SK-N-SH treated with all-trans-retinoic acid at 6 μM for 48 hours (cell line): ENCODE results near the gene NEUROD6.

Source experiments
- ATAC-seq: fragments of 200-7000 bp; cut with Tn5 transposase; 3 replicates; pipeline ENCODE4 v1.9.1; 2020; ENCODE audit warnings: mild to moderate bottlenecking, moderate library complexity
- ARNTL ChIP-seq: fragments of 450-650 bp; formaldehyde crosslinking; IDR thresholded peaks from 2 replicates; pipeline ENCODE4 v1.5.0; 2020; ENCODE audit warnings: low read depth, mild to moderate bottlenecking, moderate library complexity, borderline replicate concordance
- BACH2 ChIP-seq: fragments of 250-450 bp; sonication (Bioruptor Pico); IDR thresholded peaks from 2 replicates; pipeline ENCODE4 v1.9.0; 2021; ENCODE audit warnings: mild to moderate bottlenecking, borderline replicate concordance
- CREB5 ChIP-seq: fragments of 250-450 bp; sonication (Bioruptor Pico); IDR thresholded peaks from 2 replicates; pipeline ENCODE4 v1.5.1; 2020; ENCODE audit warnings: low read depth, mild to moderate bottlenecking, moderate library complexity
- CSDC2 ChIP-seq: fragments of 250-450 bp; sonication (Bioruptor Pico); IDR thresholded peaks from 2 replicates; pipeline ENCODE4 v1.5.0; 2020; ENCODE audit warnings: mild to moderate bottlenecking, moderate library complexity
- CSRNP3 ChIP-seq: fragments of 250-450 bp; sonication (Bioruptor Pico); IDR thresholded peaks from 2 replicates; pipeline ENCODE4 v1.5.1; 2021; ENCODE audit warnings: mild to moderate bottlenecking, moderate library complexity
- ESRRG ChIP-seq: fragments of 250-450 bp; sonication (Bioruptor Pico); IDR thresholded peaks from 2 replicates; pipeline ENCODE4 v1.6.1; 2021; ENCODE audit warnings: mild to moderate bottlenecking
- GLIS3 ChIP-seq: fragments of 250-450 bp; sonication (Bioruptor Pico); IDR thresholded peaks from 2 replicates; pipeline ENCODE4 v1.5.0; 2020; ENCODE audit warnings: mild to moderate bottlenecking, moderate library complexity
- ISL1 ChIP-seq: fragments of 250-450 bp; sonication (Bioruptor Pico); IDR thresholded peaks from 2 replicates; pipeline ENCODE4 v2.1.2; 2022; ENCODE audit warnings: mild to moderate bottlenecking, moderate library complexity
- OSR1 ChIP-seq: fragments of 250-450 bp; sonication (Bioruptor Pico); IDR thresholded peaks from 2 replicates; pipeline ENCODE4 v1.8.0; 2022; ENCODE audit warnings: moderate library complexity, mild to moderate bottlenecking, inconsistent platforms
- PATZ1 ChIP-seq: fragments of 250-450 bp; sonication (Bioruptor Pico); IDR thresholded peaks from 2 replicates; pipeline ENCODE4 v1.8.0; 2020; ENCODE audit warnings: mild to moderate bottlenecking, moderate library complexity, borderline replicate concordance
- POU6F1 ChIP-seq: fragments of 250-450 bp; sonication (Bioruptor Pico); IDR thresholded peaks from 2 replicates; pipeline ENCODE4 v1.8.0; 2021; ENCODE audit warnings: low read depth, mild to moderate bottlenecking, moderate library complexity, borderline replicate concordance
- PPARA ChIP-seq: fragments of 250-450 bp; sonication (Bioruptor Pico); IDR thresholded peaks from 2 replicates; pipeline ENCODE4 v1.5.0; 2020; ENCODE audit warnings: mild to moderate bottlenecking, borderline replicate concordance
- TCF4 ChIP-seq: fragments of 250-450 bp; sonication (Bioruptor Pico); IDR thresholded peaks from 2 replicates; pipeline ENCODE4 v1.8.0; 2021; ENCODE audit warnings: mild to moderate bottlenecking, moderate library complexity, borderline replicate concordance
- TSHZ2 ChIP-seq: fragments of 250-450 bp; sonication (Bioruptor Pico); IDR thresholded peaks from 2 replicates; pipeline ENCODE4 v1.5.0; 2020; ENCODE audit warnings: mild to moderate bottlenecking, moderate library complexity
- ZC3H10 ChIP-seq: fragments of 250-450 bp; sonication (Bioruptor Pico); IDR thresholded peaks from 2 replicates; pipeline ENCODE4 v1.5.1; 2021; ENCODE audit warnings: mild to moderate bottlenecking, moderate library complexity
- ZFP3 ChIP-seq: fragments of 250-450 bp; sonication (Bioruptor Pico); IDR thresholded peaks from 2 replicates; pipeline ENCODE4 v1.5.0; 2020; ENCODE audit warnings: mild to moderate bottlenecking, moderate library complexity
- ZFP30 ChIP-seq: fragments of 450-650 bp; formaldehyde crosslinking; IDR thresholded peaks from 2 replicates; pipeline ENCODE4 v1.5.0; 2022; ENCODE audit warnings: mild to moderate bottlenecking, moderate library complexity
- ZNF565 ChIP-seq: fragments of 450-650 bp; formaldehyde crosslinking; conservative IDR thresholded peaks from 2 replicates; pipeline ENCODE4 v1.5.0; 2020; ENCODE audit warnings: low read depth, mild to moderate bottlenecking, moderate library complexity
- ZNF70 ChIP-seq: fragments of 450-650 bp; formaldehyde crosslinking; IDR thresholded peaks from 2 replicates; pipeline ENCODE4 v1.5.0; 2020; ENCODE audit warnings: mild to moderate bottlenecking, moderate library complexity
- ZNF8 ChIP-seq: fragments of 450-650 bp; formaldehyde crosslinking; IDR thresholded peaks from 2 replicates; pipeline ENCODE4 v1.5.0; 2020; ENCODE audit warnings: mild to moderate bottlenecking, moderate library complexity

Gene NEUROD6

GRCh38 chr7:31315758-31316157 lies 24.8 kb downstream of the NEUROD6 start:
- no peak for ATAC-seq
- TF ChIP-seq OSR1 (CRISPR knock-in tag) (no peak), CREB5 (no peak), ESRRG (no peak), POU6F1 (no peak), TCF4 (CRISPR knock-in tag) (no peak), ZNF70 (CRISPR knock-in tag) (no peak), ZFP30 (CRISPR knock-in tag) (no peak), ARNTL (CRISPR knock-in tag) (no peak), PPARA (no peak), ZNF565 (CRISPR knock-in tag) (no peak)

GRCh38 chr7:31314781-31315180 lies 25.7 kb downstream of the NEUROD6 start:
- no peak for ATAC-seq
- TF ChIP-seq ZNF70 (CRISPR knock-in tag), result no peak
- TF ChIP-seq TCF4 (CRISPR knock-in tag), result no peak
- no peak for TF ChIP-seq POU6F1
- TF ChIP-seq ZFP30 (CRISPR knock-in tag), result no peak
- no peak for TF ChIP-seq ESRRG
- TF ChIP-seq GLIS3 (CRISPR knock-in tag), result no peak
- TF ChIP-seq CREB5, result no peak
- TF ChIP-seq ZNF8 (CRISPR knock-in tag), result no peak
- TF ChIP-seq ISL1 (CRISPR knock-in tag), result no peak
- no peak for TF ChIP-seq CSRNP3 (CRISPR knock-in tag)
- no peak for TF ChIP-seq CSDC2 (CRISPR knock-in tag)
- no peak for TF ChIP-seq OSR1 (CRISPR knock-in tag)
- no peak for TF ChIP-seq BACH2 (CRISPR knock-in tag)
- TF ChIP-seq ZNF565 (CRISPR knock-in tag), result no peak
- no peak for TF ChIP-seq PATZ1 (CRISPR knock-in tag)
- TF ChIP-seq TSHZ2 (CRISPR knock-in tag), result no peak
- no peak for TF ChIP-seq ZC3H10
- TF ChIP-seq ARNTL (CRISPR knock-in tag), result no peak
- TF ChIP-seq PPARA, result no peak
- TF ChIP-seq ZFP3, result no peak
